Stimulated activated CD4-positive, alpha-beta T cell treated with anti-CD3 and anti-CD28 coated beads, Interleukin-12 subunit alpha, Interleukin-12 subunit beta, amount 100 ng/mL, for 4 hours (primary cell): Measurements from ENCODE around the gene PPP2CA.
"Not testable (repeated sequence)": the region's sequence is repeated elsewhere in the genome, so short reads cannot be mapped to it uniquely, and the experiment has no call there.

Experiments used
- DNase-seq: peaks from one replicate; pipeline ENCODE4 v3.0.0-alpha.2; 2020

The PPP2CA gene

DNA sequence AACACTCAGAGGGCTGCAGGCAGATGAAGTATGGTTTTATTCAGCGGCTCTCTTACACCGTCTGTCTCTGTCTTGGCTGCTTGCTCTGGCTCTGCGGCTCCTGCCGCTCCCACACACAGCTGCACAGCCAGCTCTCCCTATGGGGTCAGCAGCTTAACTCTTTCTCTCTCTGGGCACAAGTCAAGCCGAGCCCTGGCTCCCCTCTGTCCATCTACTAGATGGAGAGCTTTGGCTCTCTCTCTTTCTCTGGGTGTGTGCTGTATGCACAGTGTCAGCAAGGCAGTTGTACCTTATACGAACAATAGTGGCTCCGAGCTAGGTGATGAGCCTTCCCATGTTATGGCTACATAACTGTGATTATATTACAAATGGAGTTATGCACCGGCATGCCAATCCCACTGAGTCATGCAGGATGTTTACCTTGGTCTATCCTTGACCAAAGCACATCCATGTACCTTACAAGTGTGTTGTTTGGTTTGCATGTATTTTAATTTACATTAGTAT is 19.3 kb upstream of the PPP2CA start:
- no peak for DNase-seq

GRCh38 chr5:134242146-134242545 is 16.3 kb upstream of the PPP2CA start:
- DNase-seq: no peak

- no peak for DNase-seq
Observed at GRCh38 chr5:134240421-134240962, 14.6 kb upstream of the PPP2CA start.

DNA sequence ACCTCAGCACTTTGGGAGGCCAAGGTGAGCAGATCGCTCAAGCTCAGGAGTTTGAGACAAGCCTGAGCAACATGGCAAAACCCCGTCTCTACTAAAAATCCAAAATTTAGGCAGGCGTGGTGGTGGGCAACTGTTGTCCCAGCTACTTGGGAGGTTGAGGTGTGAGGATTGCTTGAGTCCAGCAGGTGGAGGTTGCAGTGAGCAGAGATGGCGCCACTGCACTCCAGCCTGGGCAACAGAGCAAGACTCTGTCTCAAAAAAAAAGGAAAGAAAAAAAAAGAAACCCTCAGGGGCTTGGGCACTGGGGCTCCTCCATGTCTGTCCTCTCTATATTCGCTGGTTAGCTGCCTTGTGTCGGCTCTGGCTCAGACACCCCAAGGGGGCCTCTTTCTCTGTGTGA is 10.9 kb upstream of the PPP2CA start:
- DNase-seq: no peak

DNA sequence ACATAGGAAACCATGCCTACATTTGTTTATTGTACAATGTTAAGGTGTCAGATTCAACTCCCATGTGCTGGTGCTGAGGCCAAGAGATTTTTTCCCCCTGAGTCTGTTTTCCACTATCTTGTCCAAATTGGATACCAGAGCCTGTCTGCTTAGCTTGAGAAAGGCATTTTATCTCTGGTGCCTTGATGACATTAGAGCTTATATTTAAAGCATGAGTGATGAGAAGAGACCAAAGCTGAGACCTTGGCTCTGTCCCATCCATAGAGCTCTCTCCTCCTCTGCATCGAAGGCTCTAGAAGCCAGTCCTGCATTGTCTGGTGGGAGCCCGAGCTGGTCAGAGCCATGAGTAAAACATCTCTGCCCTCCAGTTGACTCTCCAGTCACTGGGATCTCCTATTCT is 10.4 kb upstream of the PPP2CA start:
- no peak for DNase-seq

- no peak for DNase-seq
Observed at GRCh38 chr5:134228624-134229023, 2.8 kb upstream of the PPP2CA start.

DNA sequence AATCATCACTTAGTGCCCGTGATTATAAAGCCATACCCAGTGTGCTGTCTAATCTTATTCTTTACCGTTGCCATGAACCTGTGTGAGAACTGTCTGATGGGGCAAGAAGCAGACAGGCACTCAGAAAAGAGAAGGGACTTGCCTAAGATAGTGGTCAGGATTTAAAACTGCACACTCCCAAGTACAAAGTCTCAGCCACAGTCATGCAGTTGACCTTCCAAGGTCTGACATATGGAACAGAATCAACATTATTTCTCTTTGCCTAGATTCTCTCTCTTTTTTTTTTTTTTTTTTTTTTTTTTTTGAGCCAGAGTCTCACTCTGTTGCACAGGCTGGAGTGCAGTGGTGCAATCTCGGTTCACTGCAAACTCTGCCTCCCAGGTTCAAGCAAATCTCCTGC is 1.9 kb upstream of the PPP2CA start:
- DNase-seq: no peak

GRCh38 chr5:134227259-134227658 is 1.4 kb upstream of the PPP2CA start:
- DNase-seq: no peak

DNA sequence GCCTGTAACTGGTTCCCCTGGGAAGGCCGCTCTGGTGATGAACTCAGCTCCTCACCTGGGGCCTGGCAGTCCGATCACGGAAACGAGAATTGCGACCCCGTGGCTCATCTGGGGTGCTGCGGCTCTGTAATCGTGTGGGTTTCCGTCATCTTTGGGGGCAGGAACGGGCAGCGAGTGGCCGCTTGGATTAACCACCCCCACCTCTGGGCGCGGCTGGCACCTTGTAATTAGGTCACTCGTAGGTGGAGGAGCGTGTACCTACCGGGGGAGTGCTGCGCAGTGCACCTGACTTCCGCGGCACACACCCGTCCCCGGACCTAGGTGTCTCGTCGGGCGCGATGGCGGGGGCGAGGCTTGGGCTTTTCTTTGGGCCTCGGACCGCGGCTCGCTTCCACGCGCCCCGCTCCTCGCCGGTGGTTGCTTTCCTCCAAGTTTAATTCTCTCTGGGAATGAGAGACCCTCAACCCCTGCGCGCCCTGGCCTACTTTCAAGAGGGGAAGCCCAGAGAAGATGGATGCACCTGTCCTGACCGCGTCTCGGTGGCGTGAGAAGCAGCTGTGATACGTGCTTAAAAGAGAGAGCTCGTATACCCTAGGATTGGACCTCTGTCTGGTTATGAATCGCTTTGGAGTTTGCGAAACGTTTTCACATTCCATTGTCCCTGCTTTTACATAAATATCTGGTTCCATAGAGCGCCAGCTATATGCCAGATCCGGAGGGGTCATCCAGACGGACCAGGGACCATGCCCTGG is 744 bp upstream of the PPP2CA start:
- no peak for DNase-seq

DNA sequence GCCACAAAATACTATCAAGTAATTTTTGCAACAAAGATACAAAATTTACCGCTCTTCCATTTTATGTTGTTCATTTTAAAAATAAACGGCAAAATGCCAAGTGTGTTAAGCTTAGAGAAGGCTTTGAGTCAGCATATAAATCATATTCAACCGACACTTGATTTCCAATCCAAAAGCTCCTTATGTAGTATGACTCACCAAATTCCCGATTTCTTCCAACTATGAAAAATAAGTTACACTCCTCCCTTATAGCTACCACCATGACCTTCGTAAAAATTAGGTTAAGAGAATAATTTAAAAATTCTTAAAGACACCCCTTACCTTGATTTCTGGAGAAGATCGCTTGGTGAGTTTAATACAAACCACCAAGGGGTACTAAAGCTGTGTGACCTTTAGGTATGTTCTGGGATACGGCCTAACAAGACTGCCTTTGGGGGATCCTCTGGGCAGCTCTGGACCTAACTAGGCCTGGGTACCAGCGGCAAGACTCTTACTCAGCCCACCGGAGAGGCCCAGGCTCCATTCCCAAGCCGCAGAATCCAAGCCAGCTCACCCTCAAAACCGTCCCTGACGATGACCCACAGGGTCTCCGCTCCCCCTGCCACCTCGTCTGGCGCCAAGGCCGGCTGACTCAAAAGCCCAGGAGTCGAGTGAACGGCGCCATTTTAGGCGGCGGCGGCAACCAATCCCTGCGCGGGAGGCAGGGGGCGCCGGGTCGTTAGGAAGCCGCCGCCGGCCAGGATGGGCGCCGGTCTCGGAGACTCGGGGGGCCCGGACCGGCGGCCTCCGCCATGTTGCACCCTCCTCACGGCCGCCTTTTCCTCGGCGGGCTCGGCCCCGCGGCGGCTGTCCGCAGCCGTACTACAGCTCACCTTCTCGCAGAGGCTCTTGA is 739 bp downstream of the PPP2CA start:
- DNase-seq: peak; percentile 59

DNA sequence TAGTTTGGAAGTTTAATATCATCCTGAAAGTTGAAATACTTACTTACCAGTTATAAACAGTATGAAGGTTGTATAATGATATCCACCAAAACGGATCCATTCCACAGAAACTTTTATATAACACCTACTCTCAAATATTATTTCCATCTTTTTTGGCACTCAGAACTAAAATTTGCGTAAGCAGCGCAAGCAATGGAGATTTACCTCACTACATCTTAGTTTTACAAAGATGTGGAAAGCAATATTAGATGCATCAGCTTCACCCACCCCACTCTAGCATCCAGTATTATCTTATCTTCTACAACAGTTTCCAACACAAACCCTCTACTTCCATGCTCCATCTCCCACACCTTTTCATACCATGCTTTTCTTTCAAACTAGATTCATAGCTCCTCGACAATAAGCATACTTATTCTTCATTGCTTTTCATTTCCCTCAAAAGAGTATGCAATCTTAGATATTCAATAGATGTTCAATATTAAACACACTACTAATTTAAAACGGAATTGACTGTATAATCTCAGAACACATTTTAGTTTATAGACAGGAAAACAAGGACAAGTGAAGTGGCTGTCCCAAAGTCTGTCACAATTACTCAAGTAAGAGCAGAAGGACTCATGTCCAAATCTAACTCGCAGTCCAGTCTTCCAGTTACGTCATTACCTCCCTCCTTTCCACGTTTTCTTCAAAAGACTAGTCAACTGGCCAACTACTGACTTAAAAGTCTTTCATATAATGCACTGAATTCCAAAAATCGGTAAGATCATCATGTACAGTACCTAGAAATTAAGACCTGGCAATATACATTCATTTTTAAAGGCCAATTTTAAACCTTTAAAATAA is 2.2 kb downstream of the PPP2CA start:
- DNase-seq: no peak

- not testable (repeated sequence) for DNase-seq
Observed at GRCh38 chr5:134221690-134222089, 4.2 kb downstream of the PPP2CA start.

DNA sequence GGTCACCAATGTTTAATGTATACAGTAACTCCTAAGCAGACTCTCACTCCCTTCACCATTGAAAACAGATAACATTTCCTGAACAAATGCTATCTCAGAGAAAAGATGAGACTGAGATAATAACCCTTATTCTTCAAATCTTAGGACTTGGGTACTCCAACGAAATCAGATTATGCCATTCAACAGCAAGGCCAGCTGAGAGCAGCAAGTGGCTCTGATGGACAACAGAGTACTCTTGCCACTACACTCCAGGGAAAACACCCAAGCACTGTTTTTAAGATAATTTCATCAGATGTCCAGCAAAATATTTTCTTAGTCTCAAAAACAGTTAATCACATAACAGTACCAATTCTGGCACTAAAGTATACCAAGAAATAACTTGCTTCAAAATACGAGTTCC is 10.1 kb downstream of the PPP2CA start:
- DNase-seq: no peak

GRCh38 chr5:134211263-134212031 is 14.4 kb downstream of the PPP2CA start:
- not testable (repeated sequence) for DNase-seq

GRCh38 chr5:134209477-134210245 is 16.2 kb downstream of the PPP2CA start:
- DNase-seq: no peak

DNA sequence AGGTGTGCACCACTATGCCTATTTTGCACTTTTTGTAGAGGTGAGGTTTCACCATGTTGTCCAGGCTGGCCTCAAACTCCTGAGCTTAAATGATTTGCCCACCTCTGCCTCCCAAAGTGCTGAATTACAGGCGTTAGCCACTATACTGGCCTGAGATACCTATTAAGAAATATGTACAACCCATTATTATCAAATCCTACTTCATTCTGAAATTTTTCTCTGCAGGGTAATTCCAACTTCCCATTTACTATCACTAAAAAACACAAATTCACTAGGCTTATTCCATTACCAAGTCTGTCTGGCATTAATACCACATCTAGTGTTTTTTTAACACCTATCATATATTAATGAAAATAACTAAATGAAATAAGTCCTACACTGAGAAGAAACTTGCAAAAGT is 18.2 kb downstream of the PPP2CA start:
- DNase-seq: no peak

- DNase-seq: no peak
Observed at GRCh38 chr5:134206627-134207160, 19.2 kb downstream of the PPP2CA start.

DNA sequence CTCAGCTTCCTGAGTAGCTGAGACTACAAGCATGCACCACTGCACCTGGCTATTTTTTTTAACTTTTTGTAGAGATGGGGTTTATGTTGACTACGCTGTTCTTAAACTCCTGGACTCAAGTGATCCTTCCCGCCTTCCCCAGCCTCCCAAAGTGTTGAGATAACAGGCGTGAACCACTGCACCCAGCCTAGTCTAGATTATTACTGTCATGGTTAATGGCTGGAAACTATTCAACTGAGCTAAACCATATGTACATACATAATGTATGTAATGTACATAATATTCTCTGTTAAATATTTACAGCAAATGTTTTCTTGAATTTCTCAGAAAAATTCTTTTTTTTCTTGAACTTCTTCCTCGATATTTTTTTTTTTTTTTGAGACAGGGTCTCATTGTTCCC is 21.3 kb downstream of the PPP2CA start:
- no peak for DNase-seq

DNA sequence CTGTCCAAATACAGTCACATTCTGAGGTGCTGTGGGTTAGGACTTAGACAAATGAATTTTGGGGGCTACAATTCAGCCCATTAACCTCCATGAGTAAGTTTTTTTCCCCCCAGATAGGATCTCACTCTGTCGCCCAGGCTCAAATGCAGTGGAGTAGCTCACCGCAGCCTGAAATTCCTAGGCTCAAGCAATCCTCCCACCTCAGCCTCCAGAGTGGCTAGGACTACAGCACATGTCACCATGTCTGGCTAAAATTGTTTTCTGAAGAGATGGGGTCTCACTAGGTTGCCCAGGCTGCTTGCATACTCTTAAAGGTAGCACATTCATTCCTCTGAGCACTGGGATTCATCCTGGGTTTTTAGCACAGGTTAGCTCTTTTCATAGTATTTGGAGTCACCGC is 22.2 kb downstream of the PPP2CA start:
- no peak for DNase-seq

- no peak for DNase-seq
Observed at GRCh38 chr5:134195666-134196065, 30.2 kb downstream of the PPP2CA start.

DNA sequence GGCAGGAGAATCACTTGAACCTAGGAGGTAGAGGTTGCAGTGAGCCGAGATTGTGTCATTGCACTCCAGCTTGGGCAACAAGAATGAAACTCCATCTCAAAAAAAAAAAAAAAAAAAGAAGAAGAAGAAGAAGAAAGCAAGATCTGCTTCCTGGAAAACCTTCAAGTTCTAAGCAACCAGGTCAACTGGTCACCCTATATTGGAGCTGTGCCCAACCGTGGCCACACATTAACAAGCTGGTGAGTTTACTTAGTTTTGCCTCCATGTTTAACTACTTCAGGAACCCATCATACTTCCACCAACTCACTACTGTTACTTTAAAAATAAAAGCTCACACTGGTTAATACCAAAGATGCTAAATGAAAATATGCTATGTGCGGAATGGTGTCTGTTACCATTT is 36.8 kb downstream of the PPP2CA start:
- DNase-seq: no peak
